Ishikawa (cell line): Measurements from ENCODE around the gene SUMO4.

Source experiments
- CEBPB ChIP-seq: IDR thresholded peaks from 2 replicates; pipeline ENCODE4 v1.6.1; 2012
- CREB1 ChIP-seq: IDR thresholded peaks from 2 replicates; pipeline ENCODE4 v1.6.1; 2012; ENCODE audit warnings: low read depth
- EGR1 ChIP-seq: IDR thresholded peaks from 2 replicates; pipeline ENCODE4 v1.6.1; 2012
- EP300 ChIP-seq: IDR thresholded peaks from 2 replicates; pipeline ENCODE4 v1.6.1; 2012; ENCODE audit warnings: borderline replicate concordance
- FOXM1 ChIP-seq: IDR thresholded peaks from 2 replicates; pipeline ENCODE4 v1.6.1; 2012; ENCODE audit warnings: low read depth, borderline replicate concordance
- MAX ChIP-seq: IDR thresholded peaks from 2 replicates; pipeline ENCODE4 v1.6.1; 2012
- NFIC ChIP-seq: IDR thresholded peaks from 2 replicates; pipeline ENCODE4 v1.6.1; 2012
- RAD21 ChIP-seq: IDR thresholded peaks from 2 replicates; pipeline ENCODE4 v1.6.1; 2012; ENCODE audit warnings: low read depth
- REST ChIP-seq: IDR thresholded peaks from 2 replicates; pipeline ENCODE4 v1.6.1; 2012; ENCODE audit warnings: low read depth, mild to moderate bottlenecking
- TAF1 ChIP-seq: IDR thresholded peaks from 2 replicates; pipeline ENCODE4 v1.6.1; 2012; ENCODE audit warnings: low read depth, mild to moderate bottlenecking
- TCF12 ChIP-seq: IDR thresholded peaks from 2 replicates; pipeline ENCODE4 v1.6.1; 2012; ENCODE audit warnings: low read depth
- TEAD4 ChIP-seq: IDR thresholded peaks from 2 replicates; pipeline ENCODE4 v1.6.1; 2012
- USF1 ChIP-seq: IDR thresholded peaks from 2 replicates; pipeline ENCODE4 v1.6.1; 2012
- YY1 ChIP-seq: IDR thresholded peaks from 2 replicates; pipeline ENCODE4 v1.6.1; 2012; ENCODE audit warnings: low read depth
- ZBTB7A ChIP-seq: IDR thresholded peaks from 2 replicates; pipeline ENCODE4 v1.6.1; 2012; ENCODE audit warnings: low read depth

SUMO4 gene

GRCh38 chr6:149373511-149373910 is 26.6 kb upstream of the SUMO4 start:
- TF ChIP-seq USF1 (no peak), TAF1 (no peak), NFIC (no peak), CEBPB (no peak), FOXM1 (no peak), REST (no peak), TCF12 (no peak), EP300 (no peak), CREB1 (no peak), ZBTB7A (no peak), TEAD4 (no peak), MAX (no peak), YY1 (no peak)

- TF ChIP-seq CREB1 (no peak), YY1 (no peak), NFIC (no peak), REST (no peak), RAD21 (no peak), MAX (no peak), CEBPB (no peak), TAF1 (no peak), TCF12 (no peak), EGR1 (no peak), FOXM1 (no peak), TEAD4 (no peak), USF1 (no peak)
Observed at GRCh38 chr6:149379977-149380376, 20.1 kb upstream of the SUMO4 start.

GRCh38 chr6:149380523-149380922 is 19.5 kb upstream of the SUMO4 start:
- no peak for TF ChIP-seq RAD21
- no peak for TF ChIP-seq NFIC
- TF ChIP-seq EGR1 = no peak
- no peak for TF ChIP-seq YY1
- no peak for TF ChIP-seq FOXM1
- no peak for TF ChIP-seq USF1
- TF ChIP-seq TAF1 = no peak
- no peak for TF ChIP-seq TCF12
- no peak for TF ChIP-seq CEBPB
- TF ChIP-seq ZBTB7A = no peak
- no peak for TF ChIP-seq TEAD4
- TF ChIP-seq MAX = no peak

- TF ChIP-seq NFIC = no peak
- TF ChIP-seq EP300 = no peak
- no peak for TF ChIP-seq MAX
- TF ChIP-seq REST = no peak
- no peak for TF ChIP-seq USF1
- no peak for TF ChIP-seq TAF1
- no peak for TF ChIP-seq RAD21
- no peak for TF ChIP-seq TEAD4
- no peak for TF ChIP-seq FOXM1
- TF ChIP-seq TCF12 = no peak
- TF ChIP-seq CREB1 = no peak
- no peak for TF ChIP-seq CEBPB
- TF ChIP-seq ZBTB7A = no peak
- no peak for TF ChIP-seq EGR1
Observed at GRCh38 chr6:149383371-149383770, 16.7 kb upstream of the SUMO4 start.
